ENCODE data around the gene ZFP36L1.

- TF ChIP-seq TAF9B (IDR thresholded peaks at IDR 0.05; ENCODE audit: partially characterized antibody) = no peak
- no peak for TF ChIP-seq CREM (IDR thresholded peaks at IDR 0.05; ENCODE audit: low read depth)
- TF ChIP-seq LEF1 (IDR thresholded peaks at IDR 0.05) = no peak
- TF ChIP-seq ATF3 (IDR thresholded peaks at IDR 0.05) = no peak
- TF ChIP-seq ATF3 (CRISPR knock-in tag; conservative IDR thresholded peaks at IDR 0.05) = no peak
- no peak for TF ChIP-seq MLX (CRISPR knock-in tag; conservative IDR thresholded peaks at IDR 0.05)
- TF ChIP-seq TAF1 (IDR thresholded peaks at IDR 0.05; ENCODE audit: control insufficient read depth, extremely low read depth, insufficient read depth, low read length, severe bottlenecking) = no peak
- TF ChIP-seq CHD1 (IDR thresholded peaks at IDR 0.05; ENCODE audit: low read length) = no peak
- TF ChIP-seq ZNF146 (CRISPR knock-in tag; IDR thresholded peaks at IDR 0.05; ENCODE audit: unreplicated experiment) = no peak
- TF ChIP-seq FOXM1 (IDR thresholded peaks at IDR 0.05; ENCODE audit: low read depth) = no peak
- no peak for TF ChIP-seq FOXM1 (CRISPR knock-in tag; IDR thresholded peaks at IDR 0.05; ENCODE audit: low read depth)
- TF ChIP-seq PHF8 (IDR thresholded peaks at IDR 0.05; ENCODE audit: borderline replicate concordance, low read length) = no peak
Measured at GRCh38 chr14:68761391-68761790, 31.5 kb downstream of the ZFP36L1 start.
